OCI-LY3 (cell line): Measurements from ENCODE around the gene GCK.

Source experiments
- EZH2phosphoT487 ChIP-seq: fragments of 200-600 bp; shearing (Covaris generic); IDR thresholded peaks from 2 replicates; pipeline ENCODE4 v1.6.1; 2018; ENCODE audit warnings: antibody characterized with exemption, mixed run types, low read depth
- TF ChIP-seq, protein P1 (sequence below): fragments of 200-600, 300-600 bp; sonication (generic); IDR thresholded peaks from 2 replicates; pipeline ENCODE4 v1.5.1; 2014; ENCODE audit warnings: antibody characterized with exemption, low read length, low read depth

DNA sequence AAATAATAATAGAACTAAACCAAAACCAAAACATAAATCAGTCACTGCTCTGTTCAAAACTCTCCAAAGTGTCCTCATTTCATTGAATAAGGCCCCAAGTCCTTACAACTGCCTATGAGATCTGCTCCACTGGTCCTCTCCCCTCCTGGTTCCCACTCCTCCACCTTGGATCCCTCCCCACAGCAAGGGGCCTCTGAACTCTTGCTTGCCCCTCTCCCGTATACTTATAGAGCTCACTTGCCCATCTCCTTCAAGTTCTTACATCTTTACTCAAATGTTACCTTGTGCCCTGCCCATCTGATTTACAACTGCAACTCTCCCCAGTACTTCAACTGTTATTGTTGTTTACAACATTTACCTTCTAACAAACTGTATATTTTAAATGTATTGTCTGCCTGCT, 66.7 kb downstream of the GCK start:
- TF ChIP-seq, protein P1, sequence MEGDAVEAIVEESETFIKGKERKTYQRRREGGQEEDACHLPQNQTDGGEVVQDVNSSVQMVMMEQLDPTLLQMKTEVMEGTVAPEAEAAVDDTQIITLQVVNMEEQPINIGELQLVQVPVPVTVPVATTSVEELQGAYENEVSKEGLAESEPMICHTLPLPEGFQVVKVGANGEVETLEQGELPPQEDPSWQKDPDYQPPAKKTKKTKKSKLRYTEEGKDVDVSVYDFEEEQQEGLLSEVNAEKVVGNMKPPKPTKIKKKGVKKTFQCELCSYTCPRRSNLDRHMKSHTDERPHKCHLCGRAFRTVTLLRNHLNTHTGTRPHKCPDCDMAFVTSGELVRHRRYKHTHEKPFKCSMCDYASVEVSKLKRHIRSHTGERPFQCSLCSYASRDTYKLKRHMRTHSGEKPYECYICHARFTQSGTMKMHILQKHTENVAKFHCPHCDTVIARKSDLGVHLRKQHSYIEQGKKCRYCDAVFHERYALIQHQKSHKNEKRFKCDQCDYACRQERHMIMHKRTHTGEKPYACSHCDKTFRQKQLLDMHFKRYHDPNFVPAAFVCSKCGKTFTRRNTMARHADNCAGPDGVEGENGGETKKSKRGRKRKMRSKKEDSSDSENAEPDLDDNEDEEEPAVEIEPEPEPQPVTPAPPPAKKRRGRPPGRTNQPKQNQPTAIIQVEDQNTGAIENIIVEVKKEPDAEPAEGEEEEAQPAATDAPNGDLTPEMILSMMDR: no peak
- no peak for TF ChIP-seq EZH2phosphoT487
